H1 (cell line): ENCODE data around the gene HOXC11. TPM values are rescaled to one million over a fixed set of nuclear protein-coding genes. Genes with fewer than 3 reads are reported as not detected.

Source experiments
- CTCF ChIA-PET: fragments of 300-600 bp; sonication (Branson Sonifier 250); formaldehyde crosslinking; loops from one replicate; lab custom pipeline; 2021; ENCODE audit not compliant: partially characterized antibody; lab: Charles Lee
- POLR2A ChIA-PET: fragments of 300-600 bp; sonication (Branson Sonifier 250); formaldehyde crosslinking; loops from one replicate; lab custom pipeline; 2021; ENCODE audit warnings: inconsistent platforms; ENCODE audit not compliant: partially characterized antibody; lab: Charles Lee
- DNase-seq, 2 experiments: peaks; one replicate each; pipeline versions ENCODE4 v3.0.0 to v3.0.0-alpha.2; 2010 to 2022; ENCODE audit warnings: low spot score in 2 of 2, low read depth in 1 of 2, mixed read lengths in 1 of 2
- FAIRE-seq: peaks from 2 replicates; lab custom pipeline; 2011; peaks lifted over from hg19 to GRCh38; lab: Jason Lieb, UNC
- H2AFZ ChIP-seq: 2 replicates; pipeline ENCODE4 v1.8.1; 2012; ENCODE audit warnings: low read length, inconsistent platforms
- H2AK5ac ChIP-seq: 2 replicates; pipeline ENCODE4 v1.6.1; 2013; ENCODE audit warnings: low read depth, low read length
- H2BK120ac ChIP-seq: replicated peaks from 2 replicates; pipeline ENCODE3; 2013; ENCODE audit warnings: low read depth, low read length, inconsistent platforms
- H2BK12ac ChIP-seq: 2 replicates; pipeline ENCODE4 v1.6.1; 2013; ENCODE audit warnings: low read depth, low read length
- H2BK15ac ChIP-seq: 2 replicates; pipeline ENCODE4 v1.6.1; 2013; ENCODE audit warnings: low read length
- H2BK20ac ChIP-seq: 2 replicates; pipeline ENCODE4 v1.6.1; 2013; ENCODE audit warnings: low read length
- H2BK5ac ChIP-seq: 2 replicates; pipeline ENCODE4 v1.6.1; 2013; ENCODE audit warnings: low read depth, low read length
- H3K14ac ChIP-seq: 2 replicates; pipeline ENCODE4 v1.6.1; 2013; ENCODE audit warnings: inconsistent platforms; ENCODE audit not compliant: insufficient read length
- H3K18ac ChIP-seq: 2 replicates; pipeline ENCODE4 v1.6.1; 2013; ENCODE audit warnings: low read length; ENCODE audit errors: extremely low read depth
- H3K23ac ChIP-seq: 2 replicates; pipeline ENCODE4 v1.6.1; 2013; ENCODE audit warnings: inconsistent platforms; ENCODE audit not compliant: insufficient read length
- H3K23me2 ChIP-seq: 2 replicates; pipeline ENCODE4 v1.6.1; 2013; ENCODE audit warnings: low read depth, low read length
- H3K27ac ChIP-seq: 2 replicates; pipeline ENCODE4 v1.6.1; 2011; ENCODE audit warnings: low read depth, low read length, inconsistent platforms
- H3K27me3 ChIP-seq, 4 experiments: replicated peaks in 1 of 4; 1 replicate in 1 of 4; 2 replicates in 3 of 4; pipeline versions ENCODE4 v1.6.1 to v1.8.1; 2011 to 2013; ENCODE audit warnings: low read length in 3 of 4, mild to moderate bottlenecking in 3 of 4, inconsistent platforms in 2 of 4, mixed read lengths in 2 of 4, moderate library complexity in 1 of 4; ENCODE audit not compliant: control insufficient read depth in 3 of 4, insufficient read depth in 3 of 4; ENCODE audit errors: extremely low read depth in 1 of 4
- H3K36me3 ChIP-seq, 4 experiments: 2 replicates each; pipeline versions ENCODE4 v1.6.1 to v1.8.1; 2011 to 2013; ENCODE audit warnings: mild to moderate bottlenecking in 4 of 4, low read length in 3 of 4, moderate library complexity in 2 of 4, control low read depth in 1 of 4, inconsistent platforms in 1 of 4; ENCODE audit not compliant: insufficient read depth in 4 of 4, control insufficient read depth in 2 of 4
- H3K4ac ChIP-seq: replicated peaks from 2 replicates; pipeline ENCODE3; 2013; ENCODE audit warnings: low read length, low read depth, mixed read lengths, inconsistent platforms; ENCODE audit not compliant: insufficient read length
- H3K4me1 ChIP-seq, 4 experiments: replicated peaks in 1 of 4; 1 replicate in 1 of 4; 2 replicates in 3 of 4; pipeline versions ENCODE4 v1.6.1 to v1.8.1; 2011 to 2013; ENCODE audit warnings: low read length in 3 of 4, inconsistent platforms in 2 of 4, mixed read lengths in 1 of 4; ENCODE audit not compliant: insufficient read depth in 4 of 4, control insufficient read depth in 3 of 4
- H3K4me2 ChIP-seq, 2 experiments: 2 replicates each; pipeline versions ENCODE4 v1.6.1 to v1.8.1; 2011 to 2013; ENCODE audit warnings: low read depth in 2 of 2, low read length in 2 of 2, control low read depth in 1 of 2, inconsistent platforms in 1 of 2, mild to moderate bottlenecking in 1 of 2; ENCODE audit not compliant: insufficient read depth in 1 of 2
- H3K4me3 ChIP-seq, 4 experiments: fragments of 200-600, 300-600 bp in 1 of 4; sonication (generic), shearing (Covaris generic), sonication (Bioruptor Twin) in 1 of 4; 2 replicates each; pipeline versions ENCODE4 v1.5.1 to v1.8.1; 2011 to 2016; ENCODE audit warnings: low read length in 4 of 4, low read depth in 3 of 4, control low read depth in 2 of 4, inconsistent platforms in 2 of 4, mild to moderate bottlenecking in 2 of 4, mixed read lengths in 1 of 4, moderate library complexity in 1 of 4; ENCODE audit not compliant: insufficient read depth in 2 of 4; ENCODE audit errors: extremely low read depth in 1 of 4
- H3K56ac ChIP-seq: replicated peaks from 2 replicates; pipeline ENCODE3; 2013; ENCODE audit warnings: low read depth, mild to moderate bottlenecking, mixed read lengths, low read length, inconsistent platforms; ENCODE audit not compliant: insufficient read length
- H3K79me1 ChIP-seq: 2 replicates; pipeline ENCODE4 v1.6.1; 2013; ENCODE audit warnings: low read depth, low read length, control low read depth
- H3K79me2 ChIP-seq, 2 experiments: 2 replicates each; pipeline versions ENCODE4 v1.6.1 to v1.8.1; 2012 to 2013; ENCODE audit warnings: low read length in 2 of 2, mild to moderate bottlenecking in 2 of 2, inconsistent platforms in 1 of 2; ENCODE audit not compliant: insufficient read depth in 2 of 2, control insufficient read depth in 1 of 2
- H3K9ac ChIP-seq, 4 experiments: replicated peaks in 1 of 4; 1 replicate in 1 of 4; 2 replicates in 3 of 4; pipeline versions ENCODE4 v1.6.1 to v1.8.1; 2011 to 2013; ENCODE audit warnings: low read depth in 3 of 4, low read length in 3 of 4, control low read depth in 2 of 4, mild to moderate bottlenecking in 2 of 4, moderate library complexity in 2 of 4, inconsistent platforms in 1 of 4; ENCODE audit errors: extremely low read depth in 1 of 4
- H3K9me3 ChIP-seq, 2 experiments: 2 replicates each; pipeline versions ENCODE4 v1.6.1 to v1.8.1; 2012 to 2013; ENCODE audit warnings: mild to moderate bottlenecking in 2 of 2, moderate library complexity in 2 of 2, control low read depth in 1 of 2, inconsistent platforms in 1 of 2, low read depth in 1 of 2, low read length in 1 of 2, mixed read lengths in 1 of 2; ENCODE audit not compliant: insufficient read depth in 2 of 2
- H4K20me1 ChIP-seq, 2 experiments: replicated peaks in 1 of 2; 2 replicates each; pipeline versions ENCODE3 to v1.8.1; 2011 to 2013; ENCODE audit warnings: inconsistent platforms in 2 of 2, low read length in 2 of 2, mild to moderate bottlenecking in 1 of 2; ENCODE audit not compliant: insufficient read depth in 2 of 2, control insufficient read depth in 1 of 2
- H4K5ac ChIP-seq: 2 replicates; pipeline ENCODE4 v1.6.1; 2013; ENCODE audit warnings: low read length, low read depth, mixed read lengths, inconsistent platforms; ENCODE audit not compliant: insufficient read length
- H4K8ac ChIP-seq: 2 replicates; pipeline ENCODE4 v1.8.0; 2013; ENCODE audit warnings: mild to moderate bottlenecking, moderate library complexity, low read length, inconsistent platforms; ENCODE audit not compliant: insufficient read depth; ENCODE audit errors: extremely low read depth
- H4K91ac ChIP-seq: replicated peaks from 2 replicates; pipeline ENCODE3; 2013; ENCODE audit warnings: low read length, mixed read lengths, inconsistent platforms; ENCODE audit not compliant: insufficient read length
- CBX8 ChIP-seq: fragments of 300-800, 300-1000 bp; sonication (generic); IDR thresholded peaks from 2 replicates; pipeline ENCODE4 v1.7.1; 2016; ENCODE audit warnings: low read depth, low read length, borderline replicate concordance
- EZH2 ChIP-seq: fragments of 200-600 bp; sonication (generic); IDR thresholded peaks from 2 replicates; pipeline ENCODE4 v1.7.1; 2012; ENCODE audit warnings: low read depth, mild to moderate bottlenecking, moderate library complexity, low read length, inconsistent platforms; ENCODE audit not compliant: severe bottlenecking
- NRF1 ChIP-seq: IDR thresholded peaks from 2 replicates; pipeline ENCODE4 v1.6.1; 2011; ENCODE audit warnings: mild to moderate bottlenecking, low read depth, low read length, improper control_type of control experiment
- SIN3A ChIP-seq, 2 experiments: IDR thresholded peaks in 1 of 2; conservative IDR thresholded peaks in 1 of 2; 2 replicates each; pipeline ENCODE4 v1.6.1; 2011 to 2012; ENCODE audit warnings: low read length in 2 of 2, improper control_type of control experiment in 1 of 2, low read depth in 1 of 2, mild to moderate bottlenecking in 1 of 2
- WGBS, 2 experiments: shearing (Covaris generic) in 1 of 2; methylation state at CpG; one replicate each; pipeline versions ENCODE4 v1.1.6 to v1.1.7; 2013 to 2015; ENCODE audit warnings: low lambda C conversion rate in 2 of 2, mixed read lengths in 2 of 2, inconsistent platforms in 1 of 2, low coverage in 1 of 2, missing lambda C conversion rate in 1 of 2; ENCODE audit not compliant: insufficient replicate concordance in 2 of 2, insufficient coverage in 1 of 2, insufficient read length in 1 of 2; ENCODE audit errors: extremely low coverage in 1 of 2, missing lambda C conversion rate in 1 of 2; 5-methylcytosine and 5-hydroxymethylcytosine counted together
- polyA plus RNA-seq, 7 experiments: library from polyadenylated mRNA; depleted of rRNA in 3 of 7; stranded (reverse) in 5 of 7; unstranded in 2 of 7; fragments of >200 nt in 5 of 7; fragments of 200-250 nt in 2 of 7; gene quantifications; 1 replicate in 5 of 7; 2 replicates in 1 of 7; 4 replicates in 1 of 7; pipeline versions ENCODE4 v1.2.1 to v1.2.3, GENCODE V29; 2011 to 2013; ENCODE audit warnings: missing spikeins in 2 of 7, mixed read lengths in 2 of 7
- total RNA-seq: library from RNA; stranded (reverse); fragmentation: NEBNext Ultra II Directional; extraction: Animal tissue kit (Norgen Biotek cat#: 25700); gene quantifications from 2 replicates; pipeline ENCODE4 v1.2.1, GENCODE V29; 2021

The HOXC11 gene
- total and polyA plus RNA-seq, 2 of the 8 experiments (the other 6 are each of a cell fraction or from before 2014, with no cell fraction given), result not detected

- POLR2A ChIA-PET, result interaction anchor here (0.9 to 1.6 kb wide), 3 partner anchors 12 to 88 kb away, joined by 3 read pairs; partner anchors contain the start of gene HOXC13
- Histone ChIP-seq H4K5ac (no peak overlapping the region), H4K8ac (no peak overlapping the region), H3K36me3 (peaks cover 0 to 8% (median 0%) of the 10 kb centered on the region in 4 experiments; a peak in 2 of 8 replicates), H3K27ac (no peak overlapping the region), H3K23ac (no peak overlapping the region), H2BK120ac (no peak overlapping the region), H3K79me2 (no peaks in the 10 kb centered on the region), H3K9me3 (no peaks in the 10 kb centered on the region), H3K18ac (no peak overlapping the region), H3K14ac (no peak overlapping the region), H3K23me2 (no peaks in the 10 kb centered on the region), H3K4ac (no peak overlapping the region), H3K9ac (no peak overlapping the region), H3K4me1 (peaks cover 0 to 4% (median 2%) of the 10 kb centered on the region in 4 experiments; a peak in 3 of 7 replicates), H2AFZ (no peak overlapping the region), H2BK20ac (no peak overlapping the region), H2BK12ac (no peak overlapping the region), H3K4me2 (no peak overlapping the region), H4K91ac (no peak overlapping the region), H2BK15ac (0 out of 2 replicates have a peak overlapping the region, but pooled peaks have one; percentile 46), H3K56ac (no peak overlapping the region), H3K79me1 (no peaks in the 10 kb centered on the region), H4K20me1 (peaks cover 29 to 48% of the 10 kb centered on the region in 2 experiments), H3K4me3 (no peak overlapping the region), H3K27me3 (peaks cover 99 to 100% (median 100%) of the 10 kb centered on the region in 4 experiments), H2BK5ac (no peak overlapping the region), H2AK5ac (0 out of 2 replicates have a peak overlapping the region, but pooled peaks have one; percentile 16)
- peak in 1 of 2 experiments; percentile 56 for DNase-seq
- CTCF ChIA-PET, result interaction anchor here (0.6 to 2.3 kb wide), 3 partner anchors 69 to 244 kb away, joined by 3 to 8 read pairs (median 3); no protein-coding TSS in a partner anchor
- WGBS, 2 experiments, result 12% methylated on average over 38 of the region's 38 CpGs; no CpG with 5 or more reads in 1 of the 2 experiments
- FAIRE-seq, result no peak
- TF ChIP-seq CBX8 (peak; percentile 88; the same call in 1 of the 2 replicates), NRF1 (no peak), SIN3A (conservative IDR thresholded peaks at IDR 0.05 in 1 of 2, IDR thresholded peaks at IDR 0.05 in 1 of 2; ENCODE audit: low read depth in 1 of 2, low read length in 2 of 2) (no peak), EZH2 (peak; percentile 90)
These were observed 9.3 kb upstream of the HOXC11 start for GRCh38 chr12:53963434-53964314.
